HuH-7.5 (cell line): ENCODE results near the gene HIGD1A.
A peak's percentile ranks its signal among the peaks of the same experiment; 100 is the strongest.

Source experiments
- DNase-seq: peaks from one replicate; pipeline ENCODE4 v3.0.0; 2011; ENCODE audit warnings: low spot score

Gene HIGD1A

GRCh38 chr3:42755681-42756578 is 48.4 kb downstream of the HIGD1A start:
- DNase-seq = peak; percentile 52

GRCh38 chr3:42753757-42754156 is 50.5 kb downstream of the HIGD1A start:
- no peak for DNase-seq

DNA sequence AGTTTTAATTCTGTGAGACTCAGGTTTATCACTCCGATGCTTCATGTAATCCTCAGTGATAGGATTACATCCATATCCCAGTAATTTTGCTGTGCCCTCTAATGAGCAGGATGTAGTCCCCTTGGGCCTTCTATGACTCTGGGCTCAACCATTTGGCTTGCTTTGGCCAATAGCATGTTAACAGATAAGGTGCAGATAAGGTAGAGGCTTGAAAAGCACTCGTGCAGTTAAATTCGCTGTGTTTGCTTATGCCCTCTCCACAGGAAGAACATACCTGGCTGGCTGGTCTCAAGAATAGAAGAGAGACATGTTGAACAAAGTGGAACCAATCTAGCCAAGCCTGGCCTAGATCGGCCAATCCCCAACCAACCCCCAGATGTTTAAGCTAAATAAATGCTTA is 51.3 kb downstream of the HIGD1A start:
- no peak for DNase-seq

DNA sequence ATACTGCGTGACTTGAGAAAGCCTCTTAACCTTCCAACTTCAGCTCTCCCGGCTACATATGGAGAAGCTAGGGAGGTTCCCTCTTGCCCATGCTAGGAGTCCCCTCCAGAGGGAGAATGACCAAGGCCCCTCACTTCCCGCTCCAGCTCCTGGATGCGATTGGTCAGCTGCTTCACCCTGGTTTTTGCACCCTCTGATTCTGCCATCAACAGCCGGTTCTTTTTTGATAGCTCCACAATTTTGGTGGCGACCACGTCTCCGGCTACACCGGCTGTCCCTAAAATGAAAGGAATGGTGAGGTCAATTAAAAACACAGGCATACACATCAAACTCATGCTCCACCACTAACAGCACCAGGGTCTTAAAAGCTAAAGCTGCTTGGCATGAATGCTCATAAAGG is 51.8 kb downstream of the HIGD1A start:
- DNase-seq = no peak

GRCh38 chr3:42751609-42752008 is 52.7 kb downstream of the HIGD1A start:
- no peak for DNase-seq

DNA sequence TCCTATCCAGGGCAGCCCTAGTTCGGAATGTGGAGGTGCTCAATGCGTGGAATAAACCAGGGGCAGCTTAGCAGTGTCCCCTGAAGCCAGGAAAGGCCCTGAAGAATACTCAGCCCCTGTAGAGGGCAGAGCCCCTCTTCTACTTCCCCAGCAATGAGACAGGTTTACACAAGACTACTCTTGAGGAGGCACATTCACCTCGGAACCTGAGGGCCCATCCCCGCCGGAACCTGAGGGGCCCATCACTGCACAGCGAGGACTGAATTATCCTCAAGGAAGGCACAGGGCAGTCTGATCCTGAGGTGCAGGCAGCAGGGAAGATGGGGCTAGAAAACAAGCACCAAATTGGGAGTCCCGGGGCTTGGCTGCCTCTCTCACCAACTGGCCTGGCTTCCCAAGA is 53.5 kb downstream of the HIGD1A start:
- DNase-seq = no peak

DNA sequence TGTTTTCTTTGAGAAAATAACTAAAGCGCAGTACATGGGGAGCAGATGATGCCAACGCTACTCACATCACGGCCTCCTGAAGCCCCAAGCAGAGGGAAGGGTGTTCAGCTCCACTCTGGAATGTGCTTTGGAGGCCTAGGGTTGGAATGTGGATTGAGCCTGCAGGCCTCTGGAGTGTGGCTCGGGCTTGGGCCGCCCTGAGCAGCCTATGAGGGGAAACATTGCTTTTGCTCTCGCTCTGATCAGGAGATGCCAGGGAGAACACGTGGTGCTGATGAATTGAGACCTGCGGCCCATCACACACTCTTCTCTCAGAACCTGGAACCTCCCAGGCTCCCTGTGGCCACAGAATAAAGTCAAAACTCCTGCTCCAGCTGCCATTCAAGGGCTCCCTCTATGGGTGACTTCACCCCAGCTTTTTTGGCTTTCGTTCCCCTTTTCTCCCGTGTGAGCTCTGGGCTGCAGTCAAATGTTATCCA is 54.5 kb downstream of the HIGD1A start:
- peak; percentile 29 for DNase-seq

- no peak for DNase-seq
These were observed 55.1 kb downstream of the HIGD1A start for GRCh38 chr3:42749025-42749752.

DNA sequence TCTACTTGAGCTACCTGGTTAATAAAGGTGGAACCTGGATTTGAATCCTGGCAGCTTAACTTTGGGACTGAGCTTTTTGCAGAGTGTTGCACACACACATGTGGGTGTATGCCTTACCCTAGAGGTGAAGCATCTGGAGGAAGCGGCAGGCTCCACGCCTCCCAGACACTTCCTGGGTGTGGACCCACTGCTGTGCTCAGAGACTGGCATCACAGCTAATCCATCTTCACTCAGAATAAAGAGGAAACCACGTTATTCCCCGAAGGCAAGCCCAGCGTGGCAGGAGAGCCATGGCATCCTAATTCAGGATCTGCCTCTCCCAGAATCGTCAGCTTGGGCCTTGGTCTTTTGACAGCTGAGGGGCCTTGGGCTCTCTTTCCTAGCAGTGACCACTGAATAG is 56.7 kb downstream of the HIGD1A start:
- DNase-seq = no peak

DNA sequence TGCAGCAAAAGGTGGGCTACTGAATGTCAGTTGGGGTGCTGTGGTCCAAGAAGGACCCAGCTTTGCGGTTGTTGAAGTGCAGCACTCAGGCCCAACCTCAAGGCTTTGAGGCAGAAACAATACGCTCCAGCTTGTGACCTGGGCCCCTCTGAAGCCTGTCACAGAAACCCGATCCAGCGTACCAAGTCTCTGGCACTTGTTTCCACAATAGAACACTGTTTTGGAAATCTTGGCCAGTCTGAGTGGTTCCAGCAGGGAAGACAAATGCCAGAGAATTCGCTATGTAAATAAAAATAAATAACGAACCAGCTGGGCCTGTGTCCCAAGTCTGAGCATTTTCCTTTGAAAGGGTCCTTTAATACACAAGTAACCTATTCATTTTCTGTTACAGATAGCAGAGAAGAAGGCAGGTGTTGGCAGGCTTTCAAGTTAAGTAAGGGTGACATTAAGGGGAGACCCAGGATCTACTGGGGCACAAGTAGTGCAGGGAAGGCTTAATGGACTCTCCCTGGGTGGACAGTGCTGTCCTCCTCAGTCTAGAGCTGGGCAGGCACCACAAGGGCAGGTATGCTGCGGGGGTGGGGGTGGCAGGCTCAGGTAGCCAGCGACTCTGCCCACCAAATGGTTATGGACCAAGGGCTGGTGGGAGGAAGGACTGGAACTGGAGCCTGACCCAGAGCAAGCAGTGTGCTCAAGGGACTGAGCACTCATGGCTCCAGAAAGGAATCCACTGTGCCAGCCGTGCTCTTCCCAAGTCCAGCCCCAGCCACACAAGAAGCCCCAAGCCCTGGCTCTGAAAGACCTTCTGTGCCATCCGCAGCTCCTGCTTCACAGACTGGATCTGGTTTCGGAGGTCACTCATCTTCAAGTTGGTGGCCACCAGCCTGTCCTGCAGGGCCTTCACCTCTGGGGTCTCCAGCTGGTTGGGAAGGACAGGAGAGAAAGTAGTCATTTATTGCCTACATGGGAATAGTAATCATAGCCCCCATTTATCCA is 57.5 kb downstream of the HIGD1A start:
- DNase-seq = no peak

- no peak for DNase-seq
These were observed 58.4 kb downstream of the HIGD1A start for GRCh38 chr3:42745776-42746454.

- DNase-seq = no peak
These were observed 59.0 kb downstream of the HIGD1A start for GRCh38 chr3:42745291-42745745.

DNA sequence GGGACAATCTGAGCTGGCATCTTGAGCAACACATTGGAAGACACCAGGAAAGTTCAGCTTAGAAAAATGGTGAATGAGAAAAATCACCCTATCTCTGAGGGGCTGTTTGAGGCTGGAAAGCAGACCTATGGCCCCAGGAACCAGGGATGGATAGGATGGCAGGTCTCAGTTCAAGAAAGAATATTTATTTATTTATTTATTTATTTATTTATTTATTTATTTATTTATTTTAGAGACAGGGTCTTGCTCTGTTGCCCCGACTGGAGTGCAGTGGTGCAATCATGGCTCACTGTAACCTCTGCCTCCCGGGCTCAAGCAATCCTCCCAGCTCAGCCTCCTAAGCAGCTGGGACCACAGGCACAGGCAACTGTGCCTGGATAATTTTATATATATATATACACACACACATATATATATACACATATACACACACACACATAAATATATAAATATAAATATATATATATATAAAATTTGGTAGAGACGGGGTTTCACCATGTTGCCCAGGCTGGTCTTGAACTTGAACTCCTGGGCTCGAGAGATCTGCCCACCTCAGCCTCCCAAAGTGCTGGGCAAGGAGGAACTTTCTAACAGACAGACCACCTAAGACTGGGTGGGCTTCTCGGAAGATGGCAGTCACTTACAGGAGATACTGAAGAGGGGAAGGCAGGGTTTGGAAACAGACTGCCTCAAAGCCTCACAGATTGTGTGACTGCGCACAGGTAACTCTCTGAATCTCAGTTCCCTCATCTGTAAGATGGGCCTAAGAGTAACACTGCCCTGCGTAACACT is 60.9 kb downstream of the HIGD1A start:
- DNase-seq = no peak

DNA sequence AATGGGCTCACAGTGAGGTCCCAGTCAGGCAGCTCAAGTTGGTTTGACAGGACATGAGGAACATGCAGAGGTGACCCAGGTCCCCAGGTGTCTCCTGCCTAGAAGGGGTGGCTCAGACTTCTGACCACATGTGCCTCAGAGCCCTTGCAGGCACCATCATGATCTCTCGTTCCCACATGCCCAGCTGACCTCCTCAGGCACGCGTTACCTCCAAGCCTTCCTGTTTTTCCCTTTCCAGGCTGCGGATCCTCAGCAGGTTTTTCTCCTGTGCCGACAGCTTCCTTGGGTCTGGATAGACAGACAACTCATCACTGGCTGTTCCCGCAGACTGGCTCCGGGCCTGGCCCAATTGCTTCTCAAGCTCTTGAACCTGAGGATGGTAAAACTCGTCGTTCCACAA is 61.6 kb downstream of the HIGD1A start:
- no peak for DNase-seq

GRCh38 chr3:42742259-42742658 is 62.0 kb downstream of the HIGD1A start:
- no peak for DNase-seq

- DNase-seq = no peak
These were observed 62.5 kb downstream of the HIGD1A start for GRCh38 chr3:42741796-42742195.

DNA sequence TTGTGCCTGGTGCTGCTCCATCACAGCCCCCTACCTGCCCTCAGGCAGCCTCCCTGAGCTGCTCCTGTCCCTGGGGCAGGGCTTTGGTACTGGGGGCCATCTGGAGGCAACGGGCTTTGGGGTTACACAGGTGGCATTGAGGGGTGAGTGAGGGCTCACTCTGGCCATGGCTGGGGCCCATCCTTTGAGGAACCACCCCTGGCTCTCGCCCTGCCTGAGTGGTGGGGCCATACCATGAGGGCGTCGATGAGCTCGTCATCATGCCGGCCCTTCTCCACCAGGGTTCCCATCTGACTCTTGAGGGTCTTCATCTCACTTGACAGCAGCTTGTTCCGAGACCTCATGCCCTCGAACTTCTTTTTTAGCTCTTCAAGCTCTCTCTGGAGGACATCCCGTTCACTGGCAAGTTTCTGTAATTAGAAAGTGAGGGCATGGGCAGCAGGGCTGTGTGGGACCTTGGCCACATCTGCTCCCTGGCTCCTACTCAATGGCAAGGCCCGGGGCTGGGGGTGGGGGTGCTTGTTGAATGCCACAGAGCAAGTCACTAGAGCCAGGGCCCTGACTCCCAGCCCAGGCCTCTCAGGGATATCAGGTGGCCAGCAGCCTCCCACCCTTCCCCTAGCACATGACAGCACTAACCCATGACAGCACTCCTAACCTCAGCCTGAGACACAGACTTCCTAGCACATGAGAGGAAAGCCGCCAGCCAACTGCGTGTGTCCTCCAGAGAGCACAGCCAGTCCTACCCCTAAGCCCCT is 64.7 kb downstream of the HIGD1A start:
- DNase-seq = no peak

- no peak for DNase-seq
These were observed 67.8 kb downstream of the HIGD1A start for GRCh38 chr3:42736531-42736930.

GRCh38 chr3:42736081-42736480 is 68.2 kb downstream of the HIGD1A start:
- DNase-seq = no peak

DNA sequence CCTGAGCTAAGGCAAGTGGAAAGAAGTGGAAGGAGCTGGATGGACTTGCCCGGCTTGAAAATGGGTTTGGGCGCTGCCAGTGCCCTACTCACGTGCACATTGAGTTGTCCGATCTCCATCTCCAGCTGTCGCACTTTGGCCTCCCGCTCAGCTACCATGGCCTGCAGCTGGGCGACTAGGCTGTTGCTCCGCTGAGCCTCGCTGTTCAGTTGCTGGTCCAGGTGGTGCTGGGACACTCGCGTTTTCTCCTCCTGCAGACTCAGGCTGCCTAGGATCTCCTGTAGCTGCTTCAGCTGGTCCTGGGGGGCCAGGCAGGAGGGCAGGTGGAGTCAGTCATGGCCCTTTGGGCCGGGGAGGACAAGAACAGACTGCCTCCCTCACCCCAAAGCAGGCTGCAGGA is 68.7 kb downstream of the HIGD1A start:
- no peak for DNase-seq
